ENCODE measurements around the gene TAPBP. TPM values are rescaled to one million over a fixed set of nuclear protein-coding genes. Genes with fewer than 3 reads are reported as not detected.

TAPBP gene
- total and polyA plus RNA-seq, 9 of the 15 experiments (the other 6 are each of a cell fraction or from before 2014, with no cell fraction given), result 5.6 to 74.0 (median 22.3) TPM

DNA sequence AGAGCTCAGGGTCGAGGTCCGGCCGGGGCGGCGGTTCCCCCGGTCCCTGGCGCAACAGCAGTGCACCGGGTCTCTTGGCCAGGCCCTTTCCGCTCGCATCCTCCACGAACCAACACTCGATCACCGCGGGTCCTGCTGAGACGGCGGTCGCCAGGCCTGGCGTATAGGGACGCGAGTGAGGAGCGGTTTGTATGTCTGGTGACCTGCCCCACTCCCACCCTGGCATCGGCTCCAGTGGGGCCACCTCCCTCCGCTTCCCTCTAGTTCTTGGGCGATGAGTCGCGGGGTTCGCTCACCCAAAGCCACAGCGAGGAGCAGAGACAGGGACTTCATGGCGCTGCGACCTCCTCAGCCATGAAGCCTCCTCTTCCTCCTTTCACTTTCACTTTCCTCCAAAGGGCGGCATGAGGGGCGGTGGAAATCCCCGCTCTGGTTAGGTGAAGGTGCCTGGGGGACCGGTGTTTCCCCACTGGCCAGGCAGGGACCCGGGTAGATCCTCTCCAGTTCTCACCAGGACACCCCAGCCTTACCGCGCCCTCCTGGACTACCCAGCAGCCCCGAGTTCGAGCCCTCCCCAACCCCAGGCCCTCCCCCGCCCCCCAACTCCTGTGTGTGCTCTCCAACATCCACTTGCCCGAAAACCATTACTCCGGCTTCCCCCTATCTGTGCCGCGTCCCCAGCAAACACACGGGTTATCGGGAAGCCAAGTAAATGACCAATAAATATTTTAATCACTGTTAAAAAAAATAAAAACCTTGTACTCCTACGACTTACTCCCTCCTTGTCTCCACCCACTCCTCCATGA lies at the start of gene TAPBP (continued):
- TF ChIP-seq, protein P1, sequence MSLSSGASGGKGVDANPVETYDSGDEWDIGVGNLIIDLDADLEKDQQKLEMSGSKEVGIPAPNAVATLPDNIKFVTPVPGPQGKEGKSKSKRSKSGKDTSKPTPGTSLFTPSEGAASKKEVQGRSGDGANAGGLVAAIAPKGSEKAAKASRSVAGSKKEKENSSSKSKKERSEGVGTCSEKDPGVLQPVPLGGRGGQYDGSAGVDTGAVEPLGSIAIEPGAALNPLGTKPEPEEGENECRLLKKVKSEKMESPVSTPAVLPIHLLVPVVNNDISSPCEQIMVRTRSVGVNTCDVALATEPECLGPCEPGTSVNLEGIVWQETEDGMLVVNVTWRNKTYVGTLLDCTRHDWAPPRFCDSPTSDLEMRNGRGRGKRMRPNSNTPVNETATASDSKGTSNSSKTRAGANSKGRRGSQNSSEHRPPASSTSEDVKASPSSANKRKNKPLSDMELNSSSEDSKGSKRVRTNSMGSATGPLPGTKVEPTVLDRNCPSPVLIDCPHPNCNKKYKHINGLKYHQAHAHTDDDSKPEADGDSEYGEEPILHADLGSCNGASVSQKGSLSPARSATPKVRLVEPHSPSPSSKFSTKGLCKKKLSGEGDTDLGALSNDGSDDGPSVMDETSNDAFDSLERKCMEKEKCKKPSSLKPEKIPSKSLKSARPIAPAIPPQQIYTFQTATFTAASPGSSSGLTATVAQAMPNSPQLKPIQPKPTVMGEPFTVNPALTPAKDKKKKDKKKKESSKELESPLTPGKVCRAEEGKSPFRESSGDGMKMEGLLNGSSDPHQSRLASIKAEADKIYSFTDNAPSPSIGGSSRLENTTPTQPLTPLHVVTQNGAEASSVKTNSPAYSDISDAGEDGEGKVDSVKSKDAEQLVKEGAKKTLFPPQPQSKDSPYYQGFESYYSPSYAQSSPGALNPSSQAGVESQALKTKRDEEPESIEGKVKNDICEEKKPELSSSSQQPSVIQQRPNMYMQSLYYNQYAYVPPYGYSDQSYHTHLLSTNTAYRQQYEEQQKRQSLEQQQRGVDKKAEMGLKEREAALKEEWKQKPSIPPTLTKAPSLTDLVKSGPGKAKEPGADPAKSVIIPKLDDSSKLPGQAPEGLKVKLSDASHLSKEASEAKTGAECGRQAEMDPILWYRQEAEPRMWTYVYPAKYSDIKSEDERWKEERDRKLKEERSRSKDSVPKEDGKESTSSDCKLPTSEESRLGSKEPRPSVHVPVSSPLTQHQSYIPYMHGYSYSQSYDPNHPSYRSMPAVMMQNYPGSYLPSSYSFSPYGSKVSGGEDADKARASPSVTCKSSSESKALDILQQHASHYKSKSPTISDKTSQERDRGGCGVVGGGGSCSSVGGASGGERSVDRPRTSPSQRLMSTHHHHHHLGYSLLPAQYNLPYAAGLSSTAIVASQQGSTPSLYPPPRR (CRISPR knock-in tag; IDR thresholded peaks at IDR 0.05; ENCODE audit: borderline replicate concordance), result no peak
- 0 out of 2 replicates have a peak, but pooled peaks have one; percentile 15 for TF ChIP-seq CXXC5 (CRISPR knock-in tag; IDR thresholded peaks at IDR 0.05)
- TF ChIP-seq FOXA1 (IDR thresholded peaks at IDR 0.05; ENCODE audit: borderline replicate concordance), result no peak
- no peak for TF ChIP-seq RBM34 (IDR thresholded peaks at IDR 0.05; ENCODE audit: borderline replicate concordance, insufficient read depth, low read length)
- TF ChIP-seq, protein P2, sequence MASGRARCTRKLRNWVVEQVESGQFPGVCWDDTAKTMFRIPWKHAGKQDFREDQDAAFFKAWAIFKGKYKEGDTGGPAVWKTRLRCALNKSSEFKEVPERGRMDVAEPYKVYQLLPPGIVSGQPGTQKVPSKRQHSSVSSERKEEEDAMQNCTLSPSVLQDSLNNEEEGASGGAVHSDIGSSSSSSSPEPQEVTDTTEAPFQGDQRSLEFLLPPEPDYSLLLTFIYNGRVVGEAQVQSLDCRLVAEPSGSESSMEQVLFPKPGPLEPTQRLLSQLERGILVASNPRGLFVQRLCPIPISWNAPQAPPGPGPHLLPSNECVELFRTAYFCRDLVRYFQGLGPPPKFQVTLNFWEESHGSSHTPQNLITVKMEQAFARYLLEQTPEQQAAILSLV (tag; IDR thresholded peaks at IDR 0.05), result no peak
- TF ChIP-seq SMARCE1 (IDR thresholded peaks at IDR 0.05), result no peak
- TF ChIP-seq ZEB2 (IDR thresholded peaks at IDR 0.05), result no peak
- TF ChIP-seq ZFP36 (IDR thresholded peaks at IDR 0.05; ENCODE audit: low read depth, low read length, partially characterized antibody), result no peak
- TF ChIP-seq ARNT (IDR thresholded peaks at IDR 0.05), result no peak
- TF ChIP-seq, protein P3, sequence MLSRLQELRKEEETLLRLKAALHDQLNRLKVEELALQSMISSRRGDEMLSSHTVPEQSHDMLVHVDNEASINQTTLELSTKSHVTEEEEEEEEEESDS (CRISPR knock-in tag; IDR thresholded peaks at IDR 0.05), result no peak
- no peak for TF ChIP-seq ZNF507 (tag; conservative IDR thresholded peaks at IDR 0.05)
- TF ChIP-seq RBFOX2 (IDR thresholded peaks at IDR 0.05; ENCODE audit: low read depth, low read length), result peak; percentile 73
- TF ChIP-seq ZNF668 (CRISPR knock-in tag; IDR thresholded peaks at IDR 0.05), result no peak
- no peak for TF ChIP-seq HMG20B (CRISPR knock-in tag; IDR thresholded peaks at IDR 0.05)
- TF ChIP-seq, protein P4, sequence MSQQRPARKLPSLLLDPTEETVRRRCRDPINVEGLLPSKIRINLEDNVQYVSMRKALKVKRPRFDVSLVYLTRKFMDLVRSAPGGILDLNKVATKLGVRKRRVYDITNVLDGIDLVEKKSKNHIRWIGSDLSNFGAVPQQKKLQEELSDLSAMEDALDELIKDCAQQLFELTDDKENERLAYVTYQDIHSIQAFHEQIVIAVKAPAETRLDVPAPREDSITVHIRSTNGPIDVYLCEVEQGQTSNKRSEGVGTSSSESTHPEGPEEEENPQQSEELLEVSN (IDR thresholded peaks at IDR 0.05; ENCODE audit: borderline replicate concordance in 1 of 2, extremely low read depth in 1 of 2, insufficient read depth in 1 of 2, insufficient read length in 1 of 2, low read depth in 1 of 2, low read length in 1 of 2, poor library complexity in 1 of 2, severe bottlenecking in 1 of 2), result no peak
- TF ChIP-seq CREB1 (IDR thresholded peaks at IDR 0.05), result no peak
- 0 out of 2 replicates have a peak, but pooled peaks have one; percentile 39 for TF ChIP-seq CREB1 (CRISPR knock-in tag; IDR thresholded peaks at IDR 0.05)
- TF ChIP-seq, protein P5, sequence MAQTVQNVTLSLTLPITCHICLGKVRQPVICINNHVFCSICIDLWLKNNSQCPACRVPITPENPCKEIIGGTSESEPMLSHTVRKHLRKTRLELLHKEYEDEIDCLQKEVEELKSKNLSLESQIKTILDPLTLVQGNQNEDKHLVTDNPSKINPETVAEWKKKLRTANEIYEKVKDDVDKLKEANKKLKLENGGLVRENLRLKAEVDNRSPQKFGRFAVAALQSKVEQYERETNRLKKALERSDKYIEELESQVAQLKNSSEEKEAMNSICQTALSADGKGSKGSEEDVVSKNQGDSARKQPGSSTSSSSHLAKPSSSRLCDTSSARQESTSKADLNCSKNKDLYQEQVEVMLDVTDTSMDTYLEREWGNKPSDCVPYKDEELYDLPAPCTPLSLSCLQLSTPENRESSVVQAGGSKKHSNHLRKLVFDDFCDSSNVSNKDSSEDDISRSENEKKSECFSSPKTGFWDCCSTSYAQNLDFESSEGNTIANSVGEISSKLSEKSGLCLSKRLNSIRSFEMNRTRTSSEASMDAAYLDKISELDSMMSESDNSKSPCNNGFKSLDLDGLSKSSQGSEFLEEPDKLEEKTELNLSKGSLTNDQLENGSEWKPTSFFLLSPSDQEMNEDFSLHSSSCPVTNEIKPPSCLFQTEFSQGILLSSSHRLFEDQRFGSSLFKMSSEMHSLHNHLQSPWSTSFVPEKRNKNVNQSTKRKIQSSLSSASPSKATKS (CRISPR knock-in tag; IDR thresholded peaks at IDR 0.05), result no peak
- TF ChIP-seq HDAC1 (IDR thresholded peaks at IDR 0.05), result peak in 1 of 2 experiments; percentile 26; a peak in 1 of 4 replicates

Measured in K562 (cell line).